PFSK-1 (cell line): Measurements from ENCODE around the gene PSMD8.

Experiments
- POLR2AphosphoS5 ChIP-seq: IDR thresholded peaks from 2 replicates; pipeline ENCODE4 v1.6.1; 2012; ENCODE audit warnings: low read depth, mild to moderate bottlenecking, control low read depth, low read length, moderate library complexity
- SIN3A ChIP-seq: IDR thresholded peaks from 2 replicates; pipeline ENCODE4 v1.6.1; 2012; ENCODE audit warnings: mild to moderate bottlenecking, low read length, moderate library complexity, borderline replicate concordance; ENCODE audit not compliant: insufficient read depth
- TAF1 ChIP-seq: IDR thresholded peaks from 2 replicates; pipeline ENCODE4 v1.6.1; 2012; ENCODE audit warnings: low read length, control low read depth, borderline replicate concordance; ENCODE audit not compliant: insufficient read depth
- TF ChIP-seq, protein P1 (sequence below), 2 experiments: IDR thresholded peaks; 2 replicates each; pipeline versions ENCODE4 v1.6.1 to v1.8.0; 2011 to 2012; ENCODE audit warnings: low read depth in 2 of 2, low read length in 2 of 2, control low read depth in 1 of 2, inconsistent platforms in 1 of 2, mild to moderate bottlenecking in 1 of 2, moderate library complexity in 1 of 2; ENCODE audit not compliant: insufficient read depth in 1 of 2

DNA sequence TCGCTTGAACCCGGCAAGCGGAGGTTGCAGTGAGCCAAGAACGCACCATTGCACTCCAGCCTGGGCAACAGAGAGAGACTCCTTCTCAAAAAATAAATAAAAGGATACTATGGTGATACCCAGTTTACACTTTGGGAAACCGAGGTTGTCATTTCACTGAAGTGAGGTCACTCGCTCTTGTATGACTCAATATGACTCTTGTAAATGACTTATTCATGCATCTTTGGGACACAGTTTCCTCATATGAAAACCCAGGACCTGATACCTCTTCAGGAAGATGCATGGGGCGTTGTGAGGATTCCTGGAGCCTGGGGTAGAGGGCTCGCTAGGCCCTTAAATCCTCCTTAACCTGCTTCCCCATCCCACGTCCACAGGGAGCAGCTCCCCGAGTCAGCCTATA is 4.5 kb downstream of the PSMD8 start:
- TF ChIP-seq POLR2AphosphoS5 (no peak), TAF1 (no peak), SIN3A (no peak)
- TF ChIP-seq, protein P1, sequence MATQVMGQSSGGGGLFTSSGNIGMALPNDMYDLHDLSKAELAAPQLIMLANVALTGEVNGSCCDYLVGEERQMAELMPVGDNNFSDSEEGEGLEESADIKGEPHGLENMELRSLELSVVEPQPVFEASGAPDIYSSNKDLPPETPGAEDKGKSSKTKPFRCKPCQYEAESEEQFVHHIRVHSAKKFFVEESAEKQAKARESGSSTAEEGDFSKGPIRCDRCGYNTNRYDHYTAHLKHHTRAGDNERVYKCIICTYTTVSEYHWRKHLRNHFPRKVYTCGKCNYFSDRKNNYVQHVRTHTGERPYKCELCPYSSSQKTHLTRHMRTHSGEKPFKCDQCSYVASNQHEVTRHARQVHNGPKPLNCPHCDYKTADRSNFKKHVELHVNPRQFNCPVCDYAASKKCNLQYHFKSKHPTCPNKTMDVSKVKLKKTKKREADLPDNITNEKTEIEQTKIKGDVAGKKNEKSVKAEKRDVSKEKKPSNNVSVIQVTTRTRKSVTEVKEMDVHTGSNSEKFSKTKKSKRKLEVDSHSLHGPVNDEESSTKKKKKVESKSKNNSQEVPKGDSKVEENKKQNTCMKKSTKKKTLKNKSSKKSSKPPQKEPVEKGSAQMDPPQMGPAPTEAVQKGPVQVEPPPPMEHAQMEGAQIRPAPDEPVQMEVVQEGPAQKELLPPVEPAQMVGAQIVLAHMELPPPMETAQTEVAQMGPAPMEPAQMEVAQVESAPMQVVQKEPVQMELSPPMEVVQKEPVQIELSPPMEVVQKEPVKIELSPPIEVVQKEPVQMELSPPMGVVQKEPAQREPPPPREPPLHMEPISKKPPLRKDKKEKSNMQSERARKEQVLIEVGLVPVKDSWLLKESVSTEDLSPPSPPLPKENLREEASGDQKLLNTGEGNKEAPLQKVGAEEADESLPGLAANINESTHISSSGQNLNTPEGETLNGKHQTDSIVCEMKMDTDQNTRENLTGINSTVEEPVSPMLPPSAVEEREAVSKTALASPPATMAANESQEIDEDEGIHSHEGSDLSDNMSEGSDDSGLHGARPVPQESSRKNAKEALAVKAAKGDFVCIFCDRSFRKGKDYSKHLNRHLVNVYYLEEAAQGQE (IDR thresholded peaks at IDR 0.05; ENCODE audit: insufficient read depth in 1 of 2, low read depth in 2 of 2, low read length in 2 of 2) = no peak
